CD4-positive, alpha-beta T cell treated with Interleukin-10 for 1 hour (primary cell): Measurements from ENCODE around the gene LRRC27.

ENCODE experiments used
- DNase-seq: peaks from one replicate; pipeline ENCODE4 v3.0.0-alpha.2; 2020

The LRRC27 gene

GRCh38 chr10:132405463-132405991 lies 73.5 kb downstream of the LRRC27 start:
- DNase-seq = no peak

DNA sequence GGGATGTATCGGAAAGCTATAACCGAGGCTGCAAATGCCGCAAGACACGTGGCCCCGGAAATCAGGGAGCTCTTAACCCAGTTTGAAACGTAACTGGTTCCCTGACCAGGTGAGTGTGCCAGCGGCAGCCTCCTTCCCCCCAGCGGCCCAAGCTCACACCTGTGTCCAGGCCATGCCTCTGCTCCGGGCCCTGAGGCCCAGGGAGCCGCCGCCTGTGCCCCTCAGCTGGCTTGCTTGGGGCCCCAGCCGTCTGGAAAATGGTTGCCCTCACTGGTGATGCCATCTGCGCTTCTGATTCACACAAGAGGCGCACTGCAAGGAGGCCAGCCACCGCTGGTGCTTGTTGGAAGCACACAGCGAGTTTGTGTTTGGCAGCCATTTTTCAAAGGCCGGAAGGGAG lies 74.2 kb downstream of the LRRC27 start:
- DNase-seq = no peak

- DNase-seq = no peak
Measured at GRCh38 chr10:132406750-132407149, 74.8 kb downstream of the LRRC27 start.

DNA sequence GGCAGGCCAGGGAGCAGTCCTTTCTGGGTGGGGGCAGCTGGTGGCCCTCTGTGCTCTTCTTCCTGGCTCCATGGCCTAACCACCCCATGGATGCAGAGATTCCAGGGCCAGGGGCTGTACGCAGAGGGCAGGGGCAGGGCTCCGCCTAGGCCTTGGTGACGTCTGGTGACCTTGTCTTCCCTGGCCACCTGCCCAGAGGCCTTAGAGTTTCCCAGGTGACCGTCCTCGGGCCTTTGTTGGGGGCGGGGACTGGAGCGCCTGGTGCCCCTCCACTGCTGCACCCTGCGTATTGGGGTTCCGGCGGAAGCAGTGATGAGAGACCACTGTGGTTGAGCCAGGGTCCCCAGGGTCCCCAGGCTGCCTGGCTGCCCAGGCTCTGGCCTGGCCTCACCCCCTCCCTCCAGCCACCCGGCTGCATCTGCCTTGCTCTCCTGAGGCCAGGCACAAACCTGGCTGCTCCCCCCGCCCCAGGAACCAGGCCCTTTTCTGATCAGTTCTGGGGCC lies 75.3 kb downstream of the LRRC27 start:
- DNase-seq = no peak

GRCh38 chr10:132407846-132408278 lies 75.9 kb downstream of the LRRC27 start:
- DNase-seq = no peak

DNA sequence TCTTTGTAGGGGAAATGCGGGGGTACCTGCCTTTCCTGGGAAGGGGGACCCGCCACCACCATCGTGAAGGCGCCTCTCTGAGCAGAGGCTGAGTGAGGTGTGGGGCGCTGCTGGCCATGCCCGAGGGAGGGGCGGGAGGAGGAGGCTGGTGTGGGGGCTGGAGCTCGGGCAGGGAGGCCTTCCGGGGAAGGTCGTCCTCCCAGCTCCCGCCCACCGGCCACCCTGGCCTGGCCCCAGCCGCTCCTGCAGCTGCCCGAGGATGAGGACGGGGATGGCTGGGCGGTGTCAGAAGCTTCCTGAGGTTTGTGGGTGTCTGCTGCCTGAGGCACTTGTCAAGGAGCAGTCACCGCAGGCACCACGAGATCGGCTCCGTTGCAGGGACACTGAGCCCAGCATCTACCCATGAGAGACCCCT lies 76.4 kb downstream of the LRRC27 start:
- DNase-seq = no peak

DNA sequence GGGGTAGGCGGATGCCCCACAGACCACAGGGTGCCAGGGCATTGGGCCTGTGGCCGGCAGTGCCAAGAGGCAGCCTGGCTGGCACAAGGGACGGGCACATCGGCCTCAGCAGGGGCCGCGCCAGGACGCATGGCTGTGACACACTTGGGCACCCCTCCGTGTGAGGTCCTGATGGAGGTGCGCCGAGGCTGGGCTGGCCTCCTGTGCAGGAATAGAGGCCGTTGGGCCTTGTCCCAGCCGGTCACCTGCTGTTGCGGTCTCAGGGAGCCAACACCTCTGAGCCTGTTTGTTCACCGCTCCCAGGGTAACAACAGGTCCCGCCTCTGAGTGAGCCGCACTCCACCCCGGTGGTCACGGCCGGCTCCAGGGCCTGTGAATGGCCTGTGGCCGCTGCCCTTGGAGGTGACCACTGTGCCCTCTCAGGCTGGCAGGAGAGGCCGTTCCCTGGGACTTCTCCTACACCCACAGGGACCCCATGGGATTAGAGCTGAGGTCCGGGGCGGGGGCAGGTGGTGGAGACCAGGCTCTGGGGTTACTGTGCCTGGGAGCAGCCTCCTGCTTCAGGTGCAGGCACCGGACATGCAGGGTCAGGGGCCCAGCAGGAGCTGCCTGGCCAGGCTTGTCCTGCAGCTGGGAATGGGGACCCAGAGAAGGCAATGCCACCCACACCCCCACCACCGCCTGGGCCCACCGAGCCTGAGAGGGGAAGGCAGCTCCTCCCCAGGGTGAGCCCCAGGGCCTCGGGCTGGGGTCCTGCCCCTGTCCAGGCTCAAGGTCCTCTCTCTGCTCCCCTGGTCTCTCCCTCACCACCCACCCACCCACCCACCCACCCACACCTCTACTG lies 77.1 kb downstream of the LRRC27 start:
- no peak for DNase-seq

GRCh38 chr10:132409667-132410028 lies 77.7 kb downstream of the LRRC27 start:
- DNase-seq = no peak

DNA sequence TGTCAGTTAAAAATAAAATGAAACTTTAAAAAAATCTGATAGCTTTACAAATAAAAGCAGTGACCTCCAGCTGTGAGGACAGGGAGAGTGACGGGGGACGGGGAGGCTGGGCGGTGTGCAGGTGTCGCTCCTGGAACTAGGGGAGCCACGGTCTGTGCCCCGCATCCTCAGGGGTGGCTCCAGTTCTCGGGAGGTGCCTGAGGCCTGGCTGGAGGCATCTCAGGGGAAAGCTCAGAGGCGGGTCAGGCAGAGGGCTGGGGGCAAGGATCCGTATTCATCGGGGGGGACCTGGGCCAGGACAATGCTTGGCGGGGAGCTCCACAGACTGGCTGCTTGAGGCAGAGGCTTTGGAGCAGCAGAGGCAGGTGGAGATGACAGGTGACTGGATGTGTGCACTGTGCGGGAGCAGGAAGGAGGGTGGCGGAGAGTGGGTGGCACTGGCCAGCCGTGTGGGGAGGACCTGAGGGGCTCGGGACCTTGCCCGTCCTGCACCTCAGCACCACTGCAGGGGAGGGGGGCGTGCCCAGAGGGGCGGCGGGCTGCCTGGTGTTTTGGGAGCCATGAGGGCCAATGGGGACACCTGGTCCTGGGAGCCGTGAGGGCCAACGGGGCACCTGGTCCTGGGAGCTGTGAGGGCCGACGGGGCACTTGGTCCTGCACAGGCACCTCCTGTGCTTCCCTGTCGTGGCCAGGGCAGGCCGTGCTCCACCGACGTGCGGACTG lies 78.2 kb downstream of the LRRC27 start:
- no peak for DNase-seq

GRCh38 chr10:132410779-132411532 lies 79.0 kb downstream of the LRRC27 start:
- DNase-seq = no peak

DNA sequence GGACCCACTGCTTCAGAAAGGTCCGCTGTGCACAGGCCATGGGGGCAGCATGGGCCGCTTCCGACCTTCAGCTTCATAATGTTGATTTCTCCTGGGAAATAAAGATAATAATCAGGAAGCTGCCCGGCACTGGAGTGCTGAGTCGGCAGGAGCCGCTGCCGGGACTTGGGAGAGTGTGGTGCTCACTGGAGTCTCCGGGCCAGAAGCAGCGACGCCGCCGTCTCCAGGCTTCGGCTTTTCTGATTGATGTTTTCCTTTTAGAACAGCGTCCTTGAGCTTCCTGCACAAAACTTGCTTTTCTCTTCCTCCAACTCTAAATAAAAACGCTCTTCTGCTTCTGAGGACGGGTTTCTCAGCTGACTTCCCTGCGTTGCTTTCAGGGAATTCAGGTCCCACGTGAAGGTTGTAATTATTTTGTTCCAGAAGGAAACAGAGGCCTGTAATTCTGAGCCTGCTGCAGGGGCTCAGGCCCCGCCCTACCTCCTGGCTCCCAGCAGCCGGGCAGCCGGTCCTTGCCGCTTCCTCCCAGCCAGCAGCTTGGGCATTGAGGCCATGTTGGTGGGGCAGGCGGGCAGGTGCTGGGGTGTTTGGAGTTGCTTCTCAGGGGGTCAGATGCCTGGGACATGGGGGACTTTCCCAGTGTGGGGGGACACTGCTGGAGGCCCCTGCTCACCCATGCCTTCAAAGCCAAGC lies 79.7 kb downstream of the LRRC27 start:
- DNase-seq = no peak

- no peak for DNase-seq
Measured at GRCh38 chr10:132412316-132413192, 80.6 kb downstream of the LRRC27 start.

GRCh38 chr10:132413226-132414205 lies 81.5 kb downstream of the LRRC27 start:
- DNase-seq = no peak

GRCh38 chr10:132414402-132415016 lies 82.5 kb downstream of the LRRC27 start:
- no peak for DNase-seq

- no peak for DNase-seq
Measured at GRCh38 chr10:132415255-132415654, 83.3 kb downstream of the LRRC27 start.

DNA sequence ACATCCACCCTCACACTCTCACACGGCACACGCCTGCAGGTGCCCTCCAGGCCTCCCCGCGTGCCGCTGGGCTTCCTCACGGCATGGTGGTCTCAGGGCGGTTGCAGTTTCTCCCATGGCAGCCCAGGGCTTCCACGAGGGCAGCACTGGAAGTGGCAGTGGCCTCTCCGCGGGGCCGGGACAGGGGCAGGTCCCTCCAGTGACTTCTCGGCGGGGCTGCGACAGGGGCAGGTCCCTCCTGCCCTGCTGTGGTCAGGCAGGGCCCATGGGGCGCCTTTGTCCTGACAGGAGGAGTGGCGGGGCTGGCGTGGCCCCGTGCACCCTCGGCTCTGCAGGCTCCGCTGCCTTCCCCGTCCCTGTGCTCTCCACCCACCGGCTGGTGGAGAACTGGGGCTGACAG lies 84.0 kb downstream of the LRRC27 start:
- DNase-seq = no peak

- no peak for DNase-seq
Measured at GRCh38 chr10:132416566-132417256, 84.7 kb downstream of the LRRC27 start.

GRCh38 chr10:132417257-132417910 lies 85.4 kb downstream of the LRRC27 start:
- DNase-seq = no peak
